Activated naive CD8-positive, alpha-beta T cell treated with anti-CD3 and anti-CD28 coated beads, Interleukin-2, amount 50 U/mL, for 24 hours (primary cell): ENCODE data around the gene VEGFA.
A peak's percentile ranks its signal among the peaks of the same experiment; 100 is the strongest.
"Not testable (repeated sequence)": the region's sequence is repeated elsewhere in the genome, so short reads cannot be mapped to it uniquely, and the experiment has no call there.

ENCODE experiments used
- ATAC-seq: fragments of 150-1000 bp; cut with Tn5 transposase; one replicate; pipeline ENCODE4 v1.10.0; 2021
- DNase-seq: peaks from one replicate; pipeline ENCODE4 v3.0.0; 2021
- H3K27ac Mint-ChIP-seq: one replicate; pipeline ENCODE4 v1.8.0; 2021; ENCODE audit warnings: mild to moderate bottlenecking, mixed read lengths
- H3K27me3 Mint-ChIP-seq: one replicate; pipeline ENCODE4 v1.8.0; 2021; ENCODE audit warnings: mixed read lengths
- H3K36me3 Mint-ChIP-seq: one replicate; pipeline ENCODE4 v1.8.0; 2021; ENCODE audit warnings: low read depth, mixed read lengths
- H3K4me1 Mint-ChIP-seq: one replicate; pipeline ENCODE4 v1.8.0; 2021; ENCODE audit warnings: mixed read lengths
- H3K4me3 Mint-ChIP-seq: one replicate; pipeline ENCODE4 v1.8.0; 2021; ENCODE audit warnings: mild to moderate bottlenecking, moderate library complexity, mixed read lengths
- H3K9me3 Mint-ChIP-seq: one replicate; pipeline ENCODE4 v1.8.0; 2021; ENCODE audit warnings: mixed read lengths

The VEGFA gene

GRCh38 chr6:43814111-43814510 is 44.1 kb downstream of the VEGFA start:
- DNase-seq: no peak
- peaks cover 9% of the 10 kb centered on the region for H3K4me1 Mint-ChIP-seq
- H3K36me3 Mint-ChIP-seq: no peaks in the 10 kb centered on the region
- ATAC-seq: no peak
- H3K9me3 Mint-ChIP-seq: no peaks in the 10 kb centered on the region
- peaks cover 6% of the 10 kb centered on the region for H3K27me3 Mint-ChIP-seq
- H3K27ac Mint-ChIP-seq: no peak overlapping the region
- no peak overlapping the region for H3K4me3 Mint-ChIP-seq

DNA sequence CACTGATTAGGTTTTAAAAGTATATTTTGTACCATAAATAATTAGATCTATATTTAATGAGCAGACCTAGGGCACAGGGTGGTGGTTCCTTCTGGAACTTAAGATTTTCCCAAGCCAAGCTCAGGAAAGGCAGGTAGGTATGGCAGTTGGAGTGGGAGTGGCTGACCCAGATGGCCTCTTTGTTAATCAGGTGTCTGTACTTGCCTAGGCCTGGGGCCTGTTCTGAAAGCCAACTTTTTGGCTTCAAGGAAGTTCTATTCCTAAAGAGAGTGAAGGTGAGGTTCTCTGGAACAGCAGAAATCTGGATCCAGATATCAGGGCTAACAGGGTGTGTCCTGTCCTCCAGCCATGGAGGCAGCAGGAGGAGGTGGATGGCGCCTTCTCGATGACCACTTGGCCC is 44.9 kb downstream of the VEGFA start:
- Mint-ChIP-seq H3K4me1 (peaks cover 9% of the 10 kb centered on the region), H3K27me3 (peaks cover 6% of the 10 kb centered on the region), H3K36me3 (no peaks in the 10 kb centered on the region), H3K9me3 (no peaks in the 10 kb centered on the region), H3K27ac (no peak overlapping the region), H3K4me3 (no peak overlapping the region)
- DNase-seq (no peak), ATAC-seq (no peak)

GRCh38 chr6:43817192-43817591 is 47.2 kb downstream of the VEGFA start:
- Mint-ChIP-seq H3K4me1 (peaks cover 9% of the 10 kb centered on the region), H3K27me3 (peaks cover 6% of the 10 kb centered on the region), H3K4me3 (peak overlapping the region; percentile 12), H3K36me3 (no peaks in the 10 kb centered on the region), H3K9me3 (no peaks in the 10 kb centered on the region), H3K27ac (no peak overlapping the region)
- ATAC-seq (peak; percentile 78), DNase-seq (peak; percentile 39)

DNA sequence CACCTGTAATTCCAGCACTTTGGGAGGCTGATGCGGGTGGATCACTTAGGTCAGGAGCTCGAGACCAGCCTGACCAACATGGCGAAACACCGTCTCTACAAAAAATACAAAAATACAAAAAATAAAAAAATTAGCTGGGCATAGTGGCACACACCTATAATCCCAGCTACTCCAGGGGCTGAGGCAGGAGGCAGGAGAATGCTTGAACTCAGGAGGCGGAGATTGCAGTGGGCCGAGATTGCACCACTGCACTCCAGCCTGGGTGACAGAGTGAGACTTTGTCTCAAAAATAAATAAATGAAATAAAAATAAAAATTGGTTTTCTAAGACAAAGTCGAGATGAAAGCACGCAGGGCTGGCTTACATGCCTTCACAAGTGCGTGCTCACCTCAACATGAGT is 49.0 kb downstream of the VEGFA start:
- not testable (repeated sequence) for H3K4me1 Mint-ChIP-seq, H3K27me3 Mint-ChIP-seq, H3K9me3 Mint-ChIP-seq, ATAC-seq, H3K27ac Mint-ChIP-seq, H3K4me3 Mint-ChIP-seq, H3K36me3 Mint-ChIP-seq, DNase-seq

- no peak for DNase-seq
- Mint-ChIP-seq H3K36me3 (no peaks in the 10 kb centered on the region), H3K27ac (no peak overlapping the region), H3K4me3 (no peak overlapping the region), H3K4me1 (no peaks in the 10 kb centered on the region), H3K9me3 (no peaks in the 10 kb centered on the region), H3K27me3 (peaks cover 2% of the 10 kb centered on the region)
- ATAC-seq: no peak
Measured at GRCh38 chr6:43819958-43820357, 49.9 kb downstream of the VEGFA start.

GRCh38 chr6:43820486-43820885 is 50.5 kb downstream of the VEGFA start:
- DNase-seq (no peak), ATAC-seq (no peak)
- Mint-ChIP-seq H3K27ac (no peak overlapping the region), H3K4me1 (no peaks in the 10 kb centered on the region), H3K4me3 (no peak overlapping the region), H3K27me3 (no peaks in the 10 kb centered on the region), H3K9me3 (no peaks in the 10 kb centered on the region), H3K36me3 (no peaks in the 10 kb centered on the region)

DNA sequence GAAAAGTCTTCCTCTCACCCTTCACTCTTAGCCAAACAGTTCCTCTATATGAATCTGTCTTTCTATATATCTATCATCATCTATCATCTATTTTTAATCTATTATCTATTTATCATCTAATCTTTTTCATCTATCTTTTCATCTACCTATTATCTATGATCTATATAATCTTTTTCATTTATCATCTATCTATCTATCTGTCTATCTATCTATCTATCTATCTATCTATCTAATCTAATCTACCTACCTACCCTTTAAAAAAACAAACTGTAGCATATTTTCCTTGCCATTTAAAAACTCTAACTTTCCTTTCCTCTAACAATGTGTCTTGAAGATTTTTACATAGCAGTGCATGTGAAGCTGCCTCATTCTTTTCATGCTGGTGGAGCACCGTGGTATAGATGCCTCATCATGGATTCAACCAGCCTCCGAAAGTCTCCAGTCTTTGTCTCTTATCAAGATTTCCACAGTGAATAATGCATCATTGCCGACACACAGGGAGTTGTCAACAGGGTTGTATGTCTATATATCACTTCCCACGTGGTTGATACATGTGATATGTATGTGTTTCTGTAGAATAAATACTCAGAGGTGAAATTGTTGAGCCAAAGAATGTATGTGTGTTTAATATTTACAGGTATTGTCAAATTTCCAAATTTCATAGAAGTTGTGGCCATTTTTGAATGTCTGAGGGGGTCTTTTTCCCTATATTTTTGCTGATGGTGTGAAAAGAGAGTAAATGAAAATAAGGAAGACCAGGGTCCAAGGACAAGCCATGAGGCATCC is 51.3 kb downstream of the VEGFA start:
- Mint-ChIP-seq H3K4me1 (no peaks in the 10 kb centered on the region), H3K27ac (no peak overlapping the region), H3K36me3 (no peaks in the 10 kb centered on the region), H3K9me3 (no peaks in the 10 kb centered on the region), H3K4me3 (no peak overlapping the region), H3K27me3 (no peaks in the 10 kb centered on the region)
- ATAC-seq: no peak
- DNase-seq: no peak

DNA sequence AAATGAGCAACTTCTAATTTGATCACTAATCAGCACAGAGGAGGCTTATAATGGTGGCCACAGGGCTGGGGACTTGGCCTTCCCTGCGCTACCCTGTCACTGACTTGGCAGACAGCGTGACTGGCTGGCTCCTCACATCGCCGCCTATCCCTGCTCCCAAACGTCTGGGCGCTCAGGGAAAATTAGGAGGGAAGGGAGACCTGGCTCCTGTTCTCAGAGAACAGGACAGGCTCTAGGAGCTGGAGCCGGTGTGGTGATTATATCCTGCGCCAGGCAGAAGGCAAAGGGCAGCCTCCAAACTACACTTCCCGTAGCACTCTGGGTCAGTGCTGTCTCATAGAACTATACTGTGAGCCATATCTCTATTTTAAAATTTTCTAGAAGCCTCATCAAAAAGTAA is 53.4 kb downstream of the VEGFA start:
- Mint-ChIP-seq H3K27ac (no peak overlapping the region), H3K4me1 (no peaks in the 10 kb centered on the region), H3K27me3 (no peaks in the 10 kb centered on the region), H3K36me3 (no peaks in the 10 kb centered on the region), H3K4me3 (no peak overlapping the region), H3K9me3 (no peaks in the 10 kb centered on the region)
- DNase-seq: no peak
- no peak for ATAC-seq

- DNase-seq: no peak
- Mint-ChIP-seq H3K9me3 (no peaks in the 10 kb centered on the region), H3K27me3 (no peaks in the 10 kb centered on the region), H3K36me3 (no peaks in the 10 kb centered on the region), H3K27ac (no peak overlapping the region), H3K4me1 (no peaks in the 10 kb centered on the region), H3K4me3 (no peak overlapping the region)
- no peak for ATAC-seq
Measured at GRCh38 chr6:43823879-43824702, 54.1 kb downstream of the VEGFA start.

GRCh38 chr6:43824703-43825064 is 54.7 kb downstream of the VEGFA start:
- Mint-ChIP-seq H3K4me1 (no peaks in the 10 kb centered on the region), H3K27me3 (no peaks in the 10 kb centered on the region), H3K36me3 (no peaks in the 10 kb centered on the region), H3K9me3 (no peaks in the 10 kb centered on the region), H3K27ac (no peak overlapping the region), H3K4me3 (no peak overlapping the region)
- ATAC-seq: no peak
- no peak for DNase-seq

GRCh38 chr6:43825187-43826115 is 55.4 kb downstream of the VEGFA start:
- ATAC-seq: no peak
- Mint-ChIP-seq H3K4me1 (no peaks in the 10 kb centered on the region), H3K36me3 (no peaks in the 10 kb centered on the region), H3K27ac (no peak overlapping the region), H3K27me3 (no peaks in the 10 kb centered on the region), H3K4me3 (no peak overlapping the region), H3K9me3 (no peaks in the 10 kb centered on the region)
- no peak for DNase-seq

DNA sequence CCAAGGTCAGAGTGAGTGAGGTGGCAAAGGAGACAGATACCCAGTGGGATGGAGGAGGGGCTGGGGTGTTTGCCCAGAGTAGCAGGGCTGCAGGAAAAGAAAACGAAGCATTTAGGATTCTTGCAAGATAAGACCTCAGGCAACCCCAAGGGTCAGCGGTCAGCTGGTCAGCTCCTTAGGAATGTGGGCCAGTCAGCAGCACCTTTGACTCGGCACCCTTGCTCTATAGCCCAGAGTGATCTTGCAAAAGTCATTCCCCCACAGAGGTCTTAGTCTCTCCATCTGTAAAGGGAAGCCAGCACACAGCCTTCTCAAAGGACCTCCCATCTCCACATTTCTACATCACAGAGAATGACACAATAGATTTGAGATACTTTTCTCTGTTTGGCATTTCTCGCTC is 56.7 kb downstream of the VEGFA start:
- Mint-ChIP-seq H3K36me3 (no peaks in the 10 kb centered on the region), H3K27ac (no peak overlapping the region), H3K27me3 (peaks cover 3% of the 10 kb centered on the region), H3K9me3 (no peaks in the 10 kb centered on the region), H3K4me1 (no peaks in the 10 kb centered on the region), H3K4me3 (no peak overlapping the region)
- DNase-seq (no peak), ATAC-seq (no peak)

DNA sequence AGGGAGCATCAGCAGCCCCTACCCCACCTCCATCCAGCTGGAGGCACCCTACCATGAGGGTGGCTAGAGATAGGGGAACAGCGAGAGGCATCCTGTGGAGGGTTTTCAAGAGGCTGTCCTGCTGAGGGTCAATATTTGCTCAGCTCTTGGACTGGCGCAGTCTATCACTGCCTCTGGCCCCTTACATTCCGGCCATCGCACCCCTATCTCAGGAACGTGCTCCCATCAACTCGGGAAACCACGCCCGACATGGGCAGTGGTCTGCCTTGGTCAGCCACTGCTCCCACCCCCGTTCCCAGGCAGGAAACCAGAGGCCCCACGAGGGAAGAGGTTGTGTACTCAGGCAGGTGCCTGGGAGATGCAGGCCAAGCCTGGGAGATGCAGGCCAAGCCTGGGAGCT is 57.9 kb downstream of the VEGFA start:
- peaks cover 3% of the 10 kb centered on the region for H3K27me3 Mint-ChIP-seq
- ATAC-seq (no peak), DNase-seq (no peak)
- no peaks in the 10 kb centered on the region for H3K36me3 Mint-ChIP-seq
- no peak overlapping the region for H3K4me3 Mint-ChIP-seq
- no peak overlapping the region for H3K27ac Mint-ChIP-seq
- no peaks in the 10 kb centered on the region for H3K9me3 Mint-ChIP-seq
- no peaks in the 10 kb centered on the region for H3K4me1 Mint-ChIP-seq

DNA sequence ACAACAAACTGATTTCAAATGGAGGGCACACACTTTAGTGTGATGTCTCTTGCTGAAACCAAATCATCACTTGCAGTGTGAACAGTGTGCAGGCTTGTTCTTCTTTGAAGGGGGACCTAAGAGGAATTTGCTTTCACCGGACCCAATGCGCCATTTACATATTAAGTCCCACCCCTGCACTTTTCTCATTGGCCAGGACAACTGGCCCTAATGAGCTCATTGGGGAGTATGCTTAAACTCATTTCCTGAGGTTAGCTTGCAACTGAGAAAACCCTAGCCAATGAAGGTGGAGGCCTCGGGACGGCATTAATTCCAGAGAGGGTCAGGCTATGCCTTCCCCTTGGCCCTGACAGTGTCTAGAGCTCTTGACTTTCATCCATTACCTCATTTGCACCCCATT is 58.7 kb downstream of the VEGFA start:
- Mint-ChIP-seq H3K27me3 (peaks cover 3% of the 10 kb centered on the region), H3K4me3 (no peak overlapping the region)
- DNase-seq: no peak

More for the DNA sequence above, 58.7 kb downstream of the VEGFA start:
- Mint-ChIP-seq H3K27ac (no peak overlapping the region), H3K36me3 (no peaks in the 10 kb centered on the region), H3K9me3 (no peaks in the 10 kb centered on the region), H3K4me1 (no peaks in the 10 kb centered on the region)
- ATAC-seq: no peak
